AG20443 (cell line): Measurements from ENCODE around the gene SP5.
"Not testable (repeated sequence)": the region's sequence is repeated elsewhere in the genome, so short reads cannot be mapped to it uniquely, and the experiment has no call there.

Source experiments
- DNase-seq: peaks from one replicate; pipeline ENCODE4 v3.0.0; 2012; ENCODE audit warnings: low spot score, mixed read lengths

The SP5 gene

DNA sequence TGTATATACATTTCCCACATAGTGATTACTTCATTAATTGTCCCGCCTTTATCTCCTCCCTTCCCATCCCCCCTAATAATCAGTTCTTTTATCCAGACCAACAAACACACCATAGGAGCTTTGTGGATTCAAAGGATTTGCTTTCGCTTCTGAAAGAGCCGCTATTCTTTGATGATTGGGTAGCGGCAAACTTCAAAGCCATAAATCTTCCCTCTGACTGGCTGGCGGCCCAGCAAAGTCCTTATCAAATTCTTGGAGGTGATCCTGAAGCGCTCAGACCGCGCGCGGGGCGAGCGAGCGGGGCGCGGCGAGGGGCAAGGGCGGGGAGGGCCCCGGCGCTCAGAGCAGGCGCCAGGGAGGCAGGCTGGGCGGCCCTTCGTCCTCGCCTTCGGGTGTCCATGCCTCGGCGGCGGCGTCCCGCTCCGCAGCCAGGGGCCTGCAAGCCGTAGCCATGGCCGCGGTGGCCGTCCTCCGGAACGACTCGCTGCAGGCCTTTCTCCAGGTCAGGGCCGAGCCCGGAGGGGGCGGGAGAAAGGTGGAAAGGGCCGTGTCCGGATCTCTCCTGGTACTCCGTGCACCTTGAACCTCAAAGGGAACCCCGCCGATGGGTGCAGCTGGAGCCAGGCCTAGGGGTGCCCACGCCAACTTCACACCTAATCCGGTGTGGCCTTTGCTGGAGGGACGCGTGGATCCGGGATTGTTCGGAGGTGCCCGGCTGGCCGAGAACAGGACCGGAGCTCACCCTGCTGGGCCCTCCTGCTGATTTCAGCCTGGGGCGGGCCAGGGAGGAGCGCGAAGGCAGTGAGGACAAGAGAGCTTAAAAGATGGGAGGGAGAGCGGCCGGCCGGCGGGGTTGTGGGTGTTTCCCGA, at the start of gene SP5:
TSS of gene SP5 (plus strand) at position 276 of the 870 bp plus-strand sequence. CDS start at position 452, 176 bp downstream.
- DNase-seq = peak; percentile 67

DNA sequence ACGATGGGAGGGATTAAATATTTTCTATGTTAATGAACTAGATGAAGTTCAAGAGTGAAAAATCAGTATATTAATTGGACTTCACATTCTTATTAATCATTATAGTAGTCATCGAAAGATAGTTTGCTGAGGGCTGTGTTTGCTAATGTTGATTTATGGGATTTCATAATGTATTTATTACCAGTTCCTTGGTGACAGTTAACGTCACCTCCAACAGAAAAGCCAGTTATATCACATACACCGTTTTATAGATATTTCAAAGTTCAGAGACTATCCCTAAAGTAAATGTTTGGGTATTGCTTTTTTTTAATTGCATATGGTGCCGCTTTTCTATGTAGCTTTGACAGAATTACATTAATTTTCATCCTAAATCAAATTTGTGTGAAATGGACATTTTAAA, 49.4 kb upstream of the SP5 start:
- DNase-seq = no peak

DNA sequence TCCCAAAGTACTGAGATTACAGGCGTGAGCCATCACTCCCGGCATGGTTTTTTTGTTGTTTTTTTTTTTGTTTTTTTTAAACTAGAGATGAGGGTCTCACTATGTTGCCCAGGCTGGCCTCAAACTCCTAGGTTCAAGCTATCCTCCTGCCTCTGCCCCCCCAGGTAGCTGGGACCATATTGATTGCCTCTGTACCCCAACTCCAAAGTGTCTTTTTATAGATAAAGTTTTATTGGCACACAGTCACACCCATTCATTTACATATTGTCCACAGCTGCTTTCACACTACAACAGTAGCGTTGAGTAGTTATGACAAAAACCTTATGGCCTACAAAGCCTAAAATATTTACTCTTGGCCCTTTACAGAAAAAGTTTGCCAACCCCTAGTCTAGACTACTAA, 45.2 kb upstream of the SP5 start:
- no peak for DNase-seq

DNA sequence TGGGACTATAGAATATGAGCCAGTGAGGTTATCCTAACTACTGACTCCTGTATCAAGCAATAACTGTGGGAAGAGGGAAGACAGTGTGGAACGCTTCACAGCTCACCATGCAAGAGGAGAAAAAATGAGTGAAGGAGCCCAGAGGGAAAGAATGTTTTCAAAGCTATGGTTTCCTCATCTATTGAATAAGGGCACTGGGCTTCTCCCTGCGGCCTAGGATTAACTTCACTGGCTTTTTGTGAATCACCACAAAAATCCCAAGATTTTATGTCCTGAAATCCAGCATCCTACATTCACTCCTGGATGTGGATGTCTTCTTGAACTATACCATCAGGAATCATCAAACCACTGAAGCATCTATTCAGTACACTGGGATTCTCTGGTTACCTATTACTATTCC, 44.5 kb upstream of the SP5 start:
- no peak for DNase-seq

DNA sequence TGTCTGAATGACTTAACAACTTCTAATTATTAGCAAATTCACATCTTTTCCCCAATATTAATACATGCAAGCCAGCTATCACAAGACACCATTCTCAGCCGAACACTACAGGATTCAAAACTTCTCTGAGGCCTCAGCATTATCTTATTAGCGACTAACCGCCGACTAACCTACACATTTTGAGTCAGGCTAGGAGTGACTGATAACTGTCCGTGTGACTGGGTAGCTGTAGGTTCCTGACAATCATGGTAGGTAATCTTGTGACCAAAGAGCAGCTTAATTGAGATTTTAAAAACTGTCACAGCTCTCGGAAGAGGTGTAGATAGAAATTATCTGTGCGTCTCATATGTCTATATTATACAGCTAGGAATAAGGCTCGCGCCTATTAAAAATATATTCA, 44.1 kb upstream of the SP5 start:
- no peak for DNase-seq

DNA sequence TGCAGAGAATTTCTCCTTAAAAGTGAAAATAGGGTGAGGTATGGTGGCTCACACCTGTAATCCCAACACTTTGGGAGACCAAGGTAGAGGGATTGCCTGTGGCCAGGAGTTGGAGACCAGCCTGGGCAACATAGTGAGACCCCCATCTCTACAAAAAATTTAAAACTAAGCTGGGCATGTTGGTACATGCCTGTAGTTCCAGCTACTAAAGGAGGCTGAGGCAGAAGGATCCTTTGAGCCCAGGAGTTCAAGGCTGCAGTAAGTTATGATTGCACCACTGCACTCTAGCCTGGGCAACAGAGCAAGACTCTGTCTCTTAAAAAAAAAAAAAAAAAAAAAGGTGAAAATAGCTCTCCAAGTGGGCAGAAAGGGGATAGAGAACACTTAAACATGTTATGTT, 40.9 kb upstream of the SP5 start:
- not testable (repeated sequence) for DNase-seq

DNA sequence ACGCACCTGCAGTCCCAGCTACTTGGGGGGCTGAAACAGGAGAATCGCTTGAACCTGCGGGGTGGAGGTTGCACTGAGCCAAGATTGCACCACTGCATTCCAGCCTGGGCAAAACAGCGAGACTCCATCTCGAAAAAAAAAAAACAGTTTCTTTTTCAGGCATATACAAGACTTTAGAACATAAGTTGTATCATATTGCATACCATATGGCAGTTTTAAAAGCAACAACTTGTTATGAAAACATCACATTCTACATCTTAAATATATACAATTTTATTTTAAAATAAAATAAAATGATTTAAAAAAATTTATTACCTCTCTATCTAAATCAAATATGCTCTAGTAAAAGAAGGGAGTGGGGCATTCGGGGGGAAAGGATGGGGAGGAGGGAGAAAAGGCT, 39.4 kb upstream of the SP5 start:
- DNase-seq = no peak

DNA sequence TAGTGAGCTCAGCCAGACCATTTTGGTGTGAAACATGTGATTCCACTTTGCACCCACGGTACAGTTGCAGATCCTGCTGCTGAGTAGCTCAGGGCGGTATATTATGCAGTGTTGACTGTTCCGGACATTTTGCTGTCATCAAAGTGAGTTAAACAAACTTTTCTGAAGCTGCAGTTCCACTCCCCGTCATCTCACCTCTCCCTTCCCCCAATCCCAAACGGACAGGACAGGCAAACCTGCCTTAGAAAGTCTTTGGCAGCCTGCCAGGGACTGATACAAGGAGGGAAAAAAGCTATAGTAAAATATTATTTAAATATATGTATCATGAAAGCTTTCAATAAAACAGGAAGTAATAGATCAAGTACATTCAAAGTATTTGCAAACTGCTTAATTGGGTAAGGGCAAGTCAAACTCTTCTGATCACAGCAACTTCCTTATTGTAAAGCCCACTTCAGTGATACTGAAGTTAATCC, 35.5 kb upstream of the SP5 start:
- no peak for DNase-seq

DNA sequence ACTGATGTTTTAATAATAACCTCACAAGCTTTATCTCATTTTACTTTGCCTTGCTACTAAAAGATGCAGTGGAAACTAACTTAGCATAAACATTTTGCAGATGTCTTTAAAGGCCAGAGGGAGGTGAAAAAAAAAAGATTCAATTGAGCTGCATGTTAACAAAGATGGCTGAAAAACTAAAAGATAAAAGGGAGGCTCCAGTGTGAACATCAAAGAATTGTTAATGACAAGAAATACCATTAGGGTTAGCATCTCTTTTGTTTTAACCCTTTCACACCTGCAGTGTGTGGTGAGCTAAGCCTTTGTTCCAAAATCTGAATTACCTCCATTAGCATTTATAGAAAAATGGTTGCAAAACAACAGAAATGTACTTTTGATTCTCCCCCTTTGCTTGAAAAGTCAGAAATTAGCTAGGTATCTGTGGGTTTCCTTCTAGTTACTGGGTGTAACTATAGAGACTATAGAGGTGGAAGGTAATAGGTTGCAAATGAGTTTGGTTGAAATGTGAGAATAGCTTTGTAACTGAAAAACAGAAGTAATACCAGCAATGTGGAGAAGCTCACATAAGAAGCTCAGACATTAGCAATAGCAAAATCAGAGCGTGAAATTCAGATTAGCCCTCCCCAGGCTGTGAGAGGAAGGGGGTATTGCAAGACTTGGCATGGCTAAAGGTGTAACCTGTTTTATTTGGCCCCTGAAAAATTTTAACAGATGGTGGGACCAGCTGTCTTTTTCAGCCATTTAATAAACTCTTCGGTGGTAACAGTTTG, 34.8 kb upstream of the SP5 start:
- DNase-seq = no peak

DNA sequence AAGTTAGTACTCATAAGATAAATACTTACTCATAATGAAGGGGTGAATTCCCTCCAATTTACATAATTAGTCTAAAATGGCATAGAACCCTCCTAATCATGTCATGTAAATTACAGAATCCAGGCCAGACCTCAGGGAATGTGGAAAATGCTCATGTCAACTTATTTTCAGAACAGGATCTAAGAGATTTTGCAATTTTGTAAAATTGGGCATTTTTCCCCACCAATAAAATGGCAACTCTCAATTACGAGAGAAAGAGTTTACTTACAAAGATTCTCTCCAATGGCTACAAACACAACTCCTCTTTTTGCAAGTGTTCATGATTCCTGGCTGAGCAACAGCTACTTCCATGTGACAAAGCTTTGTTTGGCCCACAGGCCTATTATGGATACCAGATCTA, 33.8 kb upstream of the SP5 start:
- no peak for DNase-seq

DNA sequence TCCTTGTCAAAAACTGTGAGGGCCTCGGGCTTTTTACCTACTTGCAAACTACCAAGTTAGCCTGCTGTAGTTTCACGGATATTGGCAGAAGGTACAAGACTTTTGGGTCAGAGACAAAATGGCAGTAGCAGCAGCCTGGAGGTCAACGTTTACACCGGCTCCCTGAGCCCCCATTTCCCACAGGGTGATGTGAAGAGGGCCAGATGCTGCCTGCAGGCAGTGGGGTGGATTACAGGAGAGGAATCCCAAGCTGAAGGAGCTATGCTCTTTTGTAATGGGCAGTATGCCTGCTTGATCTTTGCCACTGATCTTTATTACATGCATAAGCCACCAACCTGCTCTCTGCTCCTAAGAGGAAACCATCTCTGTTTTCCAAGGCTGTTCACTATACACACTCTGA, 29.5 kb upstream of the SP5 start:
- DNase-seq = no peak

DNA sequence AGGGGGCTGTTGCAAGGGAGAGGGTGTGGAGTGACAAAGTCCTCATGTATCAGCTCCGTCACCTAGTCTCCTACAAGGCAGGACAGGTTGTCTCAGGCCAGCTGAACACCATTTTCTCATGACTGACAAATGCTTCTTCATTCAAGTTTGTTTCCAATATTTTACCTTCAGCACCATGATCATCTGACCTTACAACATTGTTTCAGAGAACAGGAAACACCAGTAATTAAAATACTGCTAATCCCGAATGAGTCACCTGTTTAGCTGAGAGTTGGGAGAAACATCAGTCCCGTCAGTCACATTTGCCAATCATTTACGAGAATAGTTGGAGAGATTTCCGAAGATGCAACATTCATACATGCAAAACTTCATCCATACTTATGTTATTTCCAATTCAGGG, 25.7 kb upstream of the SP5 start:
- no peak for DNase-seq

DNA sequence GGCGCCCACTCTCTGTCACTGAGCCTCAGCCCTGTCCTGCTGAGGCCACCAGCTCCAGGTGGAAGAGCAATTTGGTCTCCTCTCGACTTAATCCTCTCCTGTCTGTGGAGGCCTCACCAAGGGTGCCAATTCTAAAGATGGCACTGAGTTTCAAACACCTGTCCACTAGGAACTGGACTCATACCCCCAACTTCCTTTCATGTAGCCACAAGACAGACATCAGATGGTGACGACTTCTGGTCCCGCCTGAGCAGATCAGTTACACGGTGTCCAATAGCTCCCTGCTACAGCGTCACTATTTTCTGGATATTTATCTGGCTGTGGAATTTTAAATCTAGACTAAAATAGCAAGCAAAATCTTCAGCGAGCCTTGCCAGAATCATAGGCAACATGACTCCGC, 24.5 kb upstream of the SP5 start:
- DNase-seq = no peak

DNA sequence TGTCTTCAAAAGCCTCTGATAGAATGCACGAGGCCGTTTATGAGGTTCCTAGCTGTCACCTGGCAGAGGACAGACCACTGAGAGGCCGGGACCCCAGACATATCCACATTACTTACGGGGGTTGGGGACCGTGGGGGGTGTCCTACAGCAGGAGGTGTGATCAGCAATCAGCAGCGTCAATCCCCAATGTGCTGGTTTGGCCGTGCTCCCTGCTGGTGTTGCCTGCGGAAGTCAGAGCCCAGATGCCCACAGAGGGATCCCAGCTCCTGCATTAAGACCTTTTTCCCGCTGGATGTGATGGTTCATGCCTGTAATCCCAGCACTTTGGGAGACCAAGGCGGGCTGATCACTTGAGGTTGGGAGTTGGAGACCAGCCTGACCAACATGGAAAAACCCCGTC, 20.8 kb upstream of the SP5 start:
- no peak for DNase-seq

DNA sequence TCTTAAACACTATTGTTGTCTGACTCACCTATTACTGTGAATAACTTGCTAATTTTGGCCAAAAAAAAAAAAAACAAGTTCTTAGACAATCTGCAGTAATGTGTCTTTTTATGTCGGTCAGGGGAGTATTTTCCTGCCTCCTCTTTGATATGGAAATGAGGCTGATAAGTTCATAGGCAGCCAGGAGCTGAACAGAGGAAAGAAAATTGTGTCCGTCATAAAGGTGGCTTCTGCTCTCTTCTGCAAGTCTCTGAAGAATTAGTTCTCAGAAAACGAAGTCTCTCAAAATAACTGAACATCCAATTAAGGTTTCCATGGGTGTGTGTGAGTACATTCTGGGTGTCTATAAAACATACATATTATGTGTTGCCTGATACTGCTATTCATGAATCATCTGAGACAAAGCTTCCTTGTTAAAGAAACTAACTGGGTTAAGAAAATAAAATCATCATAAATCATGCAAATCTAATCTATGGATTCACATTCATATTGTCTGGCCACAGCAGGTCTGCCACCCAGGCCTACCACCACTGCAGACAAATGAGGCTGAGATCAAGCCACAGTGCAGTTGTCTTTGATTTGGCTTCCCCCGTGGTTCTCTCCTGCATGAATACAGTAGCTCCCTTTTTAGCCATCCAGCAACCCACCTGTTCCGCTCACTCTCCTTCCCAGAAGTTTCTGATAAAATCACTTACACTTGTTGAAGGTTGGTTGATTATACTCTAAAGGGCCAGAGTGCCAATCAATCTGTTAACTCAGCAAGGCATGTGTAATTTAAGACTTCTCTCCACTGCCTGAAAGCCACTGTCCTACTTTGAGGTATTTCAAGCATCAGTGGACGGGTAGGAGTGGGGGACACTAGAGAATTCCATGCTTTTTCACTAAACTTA, 19.4 kb upstream of the SP5 start:
- no peak for DNase-seq

DNA sequence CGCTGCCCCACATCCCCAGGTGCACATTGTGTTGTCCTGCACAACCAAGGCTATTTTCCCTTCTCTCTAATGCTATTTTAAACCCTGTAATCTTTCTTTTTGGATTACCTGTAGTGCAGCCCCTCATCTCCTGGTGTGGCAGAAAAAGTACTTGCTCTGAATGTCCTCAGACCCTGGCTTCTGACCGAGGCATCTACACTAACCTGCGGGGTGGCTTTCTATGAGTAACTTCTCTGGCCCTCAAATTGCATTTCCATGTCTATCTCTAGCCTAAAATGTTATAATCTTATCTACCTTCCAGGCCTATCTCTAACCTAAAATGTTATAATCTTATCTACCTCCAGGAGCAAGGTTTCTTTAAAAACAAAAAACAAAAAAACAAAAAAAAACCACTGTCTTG, 18.2 kb upstream of the SP5 start:
- no peak for DNase-seq

DNA sequence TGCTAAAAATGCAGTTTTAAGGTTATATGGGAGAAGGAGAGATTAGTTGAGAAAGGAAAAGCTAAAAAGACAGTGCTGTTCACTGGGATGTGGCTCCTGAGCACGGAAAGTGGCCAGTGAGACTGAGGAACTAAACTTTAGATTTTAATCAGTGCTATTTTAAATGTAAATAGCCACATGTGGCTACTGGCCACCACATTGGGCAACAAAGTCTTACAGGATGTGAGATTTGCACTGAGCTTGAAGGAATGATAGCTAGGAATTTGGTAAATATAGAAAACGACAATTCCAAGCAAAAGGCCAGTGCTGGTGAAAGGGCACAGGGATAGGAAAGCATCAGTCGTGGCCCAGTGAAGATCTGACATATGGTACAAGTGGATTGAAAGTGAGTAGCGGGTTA, 14.1 kb upstream of the SP5 start:
- no peak for DNase-seq

DNA sequence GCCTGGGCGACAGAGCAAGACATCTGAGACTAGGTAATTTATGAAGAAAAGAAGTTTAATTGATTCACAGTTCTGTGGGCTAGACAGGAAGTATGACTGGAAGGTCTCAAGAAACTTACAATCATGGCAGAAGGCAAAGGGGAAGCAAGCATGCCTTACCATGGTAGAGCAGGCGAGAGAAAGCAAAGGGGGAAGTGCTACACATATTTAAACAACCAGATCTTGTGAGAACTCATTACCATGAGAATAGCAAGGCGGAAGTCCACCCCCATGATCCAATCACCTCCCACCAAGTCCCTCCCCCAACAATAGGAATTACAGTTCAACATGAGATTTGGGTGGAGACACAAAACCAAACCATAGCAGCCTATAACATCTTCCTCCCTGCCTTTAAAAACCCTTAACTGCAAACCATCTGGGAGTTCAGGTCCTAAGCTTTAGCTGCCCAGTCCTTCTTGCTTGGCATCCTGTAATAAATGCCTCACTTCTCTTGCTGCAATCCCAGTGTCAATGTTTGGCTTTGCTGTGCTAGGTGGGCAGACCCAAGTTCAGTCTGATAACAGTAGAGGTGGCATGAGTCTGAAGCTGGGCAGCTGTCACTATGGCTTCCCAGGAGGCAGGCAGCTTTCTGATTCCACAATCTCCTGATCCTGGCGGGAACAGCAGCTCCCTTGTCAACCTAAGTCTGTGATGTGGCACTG, 11.2 kb upstream of the SP5 start:
- no peak for DNase-seq

DNA sequence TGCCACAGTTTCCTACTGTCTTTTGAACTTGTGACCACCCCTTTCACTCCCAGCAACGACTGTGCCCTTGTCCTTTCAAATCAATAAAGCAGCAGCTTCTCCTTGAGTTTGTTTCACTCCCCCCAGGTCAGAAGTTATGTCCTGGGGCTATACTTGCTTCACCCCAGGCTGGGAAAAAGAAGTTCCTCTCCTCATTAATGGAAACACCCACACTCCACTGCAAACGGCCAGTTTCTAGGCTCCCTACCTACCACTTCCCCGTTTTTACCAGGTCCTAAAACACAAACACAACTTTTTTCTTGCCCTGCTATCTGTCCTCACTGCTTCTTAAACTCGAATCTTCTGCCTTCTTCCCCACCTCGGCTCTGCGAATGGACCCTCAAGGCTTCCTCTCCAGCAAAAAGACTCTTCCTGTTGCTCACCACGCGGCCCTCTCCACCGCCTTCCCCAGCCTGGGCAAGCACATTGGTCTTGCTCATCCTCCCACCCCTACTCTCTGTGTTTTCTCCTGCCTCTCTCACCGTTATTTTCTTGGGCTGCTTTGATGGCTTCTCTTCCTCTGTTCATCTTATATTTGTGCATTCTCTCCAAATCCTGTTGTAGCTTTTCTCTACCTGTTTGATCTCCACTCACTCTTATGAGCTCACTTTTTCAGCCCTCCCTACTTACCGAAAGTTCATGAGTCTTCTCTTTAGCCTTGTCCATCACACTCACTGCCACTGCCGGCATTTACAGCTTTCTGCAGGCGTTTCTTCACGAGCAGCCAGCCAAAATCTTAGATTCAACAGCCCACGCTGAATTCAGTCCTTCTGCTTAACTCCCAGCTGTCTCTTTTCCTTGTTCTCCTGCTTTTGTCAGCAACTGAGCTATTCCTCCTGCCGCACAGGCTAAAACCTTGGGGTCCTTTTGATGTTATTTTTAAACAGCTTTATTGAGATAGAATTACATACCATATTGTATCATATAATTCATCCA, 7.0 kb upstream of the SP5 start:
- DNase-seq = no peak

DNA sequence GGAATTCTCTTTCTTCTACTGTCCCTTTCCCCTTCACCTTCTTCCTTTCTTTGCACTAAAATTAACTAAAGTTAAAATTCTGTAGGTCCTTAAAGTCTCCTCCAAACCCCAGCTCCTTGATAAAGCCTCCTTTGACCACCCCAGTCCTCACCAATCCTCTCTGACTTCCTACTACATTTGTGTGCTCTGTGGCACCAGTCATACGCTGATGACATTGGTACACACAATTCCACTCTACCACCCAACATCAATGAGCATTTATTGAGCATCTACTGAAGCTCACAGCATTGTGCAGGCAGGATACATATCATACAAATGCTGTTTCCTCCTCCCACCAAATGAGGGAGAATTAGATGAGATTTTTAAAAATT, 4.5 kb upstream of the SP5 start:
- no peak for DNase-seq
